Glutamatergic neuron (in vitro differentiated cells): ENCODE measurements around the gene CALN1. TPM values are rescaled to one million over a fixed set of nuclear protein-coding genes. Genes with fewer than 3 reads are reported as not detected.

Source experiments
- DNase-seq: peaks from one replicate; pipeline ENCODE4 v3.0.0; 2022
- H3K27ac Mint-ChIP-seq: one replicate; pipeline ENCODE4 v1.8.0; 2020; ENCODE audit warnings: mild to moderate bottlenecking, mixed read lengths, inconsistent platforms; ENCODE audit not compliant: unreplicated experiment
- H3K27me3 Mint-ChIP-seq: one replicate; pipeline ENCODE4 v1.8.0; 2020; ENCODE audit warnings: mild to moderate bottlenecking, moderate library complexity, mixed read lengths, inconsistent platforms; ENCODE audit not compliant: unreplicated experiment
- H3K36me3 Mint-ChIP-seq: one replicate; pipeline ENCODE4 v1.8.0; 2020; ENCODE audit warnings: mild to moderate bottlenecking, mixed read lengths, inconsistent platforms; ENCODE audit not compliant: unreplicated experiment
- H3K4me1 Mint-ChIP-seq: one replicate; pipeline ENCODE4 v1.8.0; 2020; ENCODE audit warnings: mild to moderate bottlenecking, low read depth, mixed read lengths, inconsistent platforms; ENCODE audit not compliant: unreplicated experiment
- H3K4me3 Mint-ChIP-seq: one replicate; pipeline ENCODE4 v1.8.0; 2020; ENCODE audit warnings: mild to moderate bottlenecking, mixed read lengths, inconsistent platforms; ENCODE audit not compliant: unreplicated experiment
- H3K9me3 Mint-ChIP-seq: one replicate; pipeline ENCODE4 v1.8.0; 2020; ENCODE audit warnings: mild to moderate bottlenecking, moderate library complexity, mixed read lengths, inconsistent platforms; ENCODE audit not compliant: unreplicated experiment
- CTCF ChIP-seq: fragments of 200-600 bp; sonication (generic); IDR thresholded peaks from one replicate; pipeline ENCODE4 v1.5.0; 2021; ENCODE audit not compliant: partially characterized antibody, unreplicated experiment
- total RNA-seq: library from RNA; stranded (reverse); fragmentation: NEBNext Ultra II Directional; extraction: Animal tissue kit (Norgen Biotek cat#: 25700); gene quantifications from one replicate; pipeline ENCODE4 v1.2.1, GENCODE V29; 2021; ENCODE audit not compliant: unreplicated experiment

The CALN1 gene
- total RNA-seq, 1 donor from 2014 or later, result 3.5 TPM

GRCh38 chr7:72437610-72438009, 25.5 kb upstream of the CALN1 start:
- Mint-ChIP-seq H3K4me3 (no peak overlapping the region), H3K27me3 (peaks cover 4% of the 10 kb centered on the region), H3K4me1 (peaks cover 34% of the 10 kb centered on the region), H3K27ac (peak overlapping the region; percentile 100), H3K36me3 (no peaks in the 10 kb centered on the region), H3K9me3 (peaks cover 9% of the 10 kb centered on the region)
- no peak for TF ChIP-seq CTCF
- no peak for DNase-seq

- no peak for TF ChIP-seq CTCF
- peak overlapping the region; percentile 59 for H3K4me3 Mint-ChIP-seq
- peaks cover 4% of the 10 kb centered on the region for H3K27me3 Mint-ChIP-seq
- no peak for DNase-seq
- H3K36me3 Mint-ChIP-seq, result no peaks in the 10 kb centered on the region
- peak overlapping the region; percentile 100 for H3K27ac Mint-ChIP-seq
- peaks cover 39% of the 10 kb centered on the region for H3K4me1 Mint-ChIP-seq
- peaks cover 9% of the 10 kb centered on the region for H3K9me3 Mint-ChIP-seq
Measured at GRCh38 chr7:72437061-72437585, 25.0 kb upstream of the CALN1 start.

GRCh38 chr7:72435925-72436480, 23.9 kb upstream of the CALN1 start:
- Mint-ChIP-seq H3K9me3 (peaks cover 9% of the 10 kb centered on the region), H3K27ac (peak overlapping the region; percentile 100), H3K4me3 (peak overlapping the region; percentile 75), H3K27me3 (peaks cover 4% of the 10 kb centered on the region), H3K4me1 (peaks cover 40% of the 10 kb centered on the region), H3K36me3 (no peaks in the 10 kb centered on the region)
- no peak for TF ChIP-seq CTCF
- peak; percentile 28 for DNase-seq

GRCh38 chr7:72435366-72435765, 23.2 kb upstream of the CALN1 start:
- TF ChIP-seq CTCF, result no peak
- Mint-ChIP-seq H3K9me3 (peaks cover 9% of the 10 kb centered on the region), H3K27ac (peak overlapping the region; percentile 100), H3K4me3 (peak overlapping the region; percentile 75), H3K27me3 (peaks cover 4% of the 10 kb centered on the region), H3K4me1 (peaks cover 40% of the 10 kb centered on the region), H3K36me3 (no peaks in the 10 kb centered on the region)
- peak; percentile 92 for DNase-seq

GRCh38 chr7:72430531-72430930, 18.4 kb upstream of the CALN1 start:
- Mint-ChIP-seq H3K36me3 (peaks cover 5% of the 10 kb centered on the region), H3K27me3 (peaks cover 2% of the 10 kb centered on the region), H3K4me3 (no peak overlapping the region), H3K4me1 (peaks cover 24% of the 10 kb centered on the region), H3K27ac (no peak overlapping the region), H3K9me3 (peaks cover 9% of the 10 kb centered on the region)
- TF ChIP-seq CTCF, result no peak
- no peak for DNase-seq
